ENCODE measurements around the gene CMC4.
A peak's percentile ranks its signal among the peaks of the same experiment; 100 is the strongest.

The CMC4 gene

GRCh38 chrX:155055494-155055893 lies 15.4 kb downstream of the CMC4 start:
- FAIRE-seq: peak; percentile 9
- no peak for DNase-seq (ENCODE audit: extremely low spot score, insufficient read length, low read depth)

- no peak for FAIRE-seq
Measured at GRCh38 chrX:155054255-155054654, 16.7 kb downstream of the CMC4 start.

GRCh38 chrX:155053656-155054055 lies 17.3 kb downstream of the CMC4 start:
- DNase-seq (ENCODE audit: extremely low spot score, insufficient read length, low read depth) (no peak), FAIRE-seq (no peak)

More at GRCh38 chrX:155054255-155054654, 16.7 kb downstream of the CMC4 start:
- DNase-seq (ENCODE audit: extremely low spot score, insufficient read length, low read depth): no peak

GRCh38 chrX:155052738-155053498 lies 18.0 kb downstream of the CMC4 start:
- no peak for DNase-seq (ENCODE audit: extremely low spot score, insufficient read length, low read depth)

GRCh38 chrX:155048977-155049619 lies 21.8 kb downstream of the CMC4 start:
- no peak for DNase-seq (ENCODE audit: extremely low spot score, insufficient read length, low read depth)
- peak; percentile 5 for FAIRE-seq

More at GRCh38 chrX:155052738-155053498, 18.0 kb downstream of the CMC4 start:
- FAIRE-seq: no peak

- no peak for FAIRE-seq
Measured at GRCh38 chrX:155046811-155047528, 24.0 kb downstream of the CMC4 start.

GRCh38 chrX:155046129-155046810 lies 24.7 kb downstream of the CMC4 start:
- DNase-seq (ENCODE audit: extremely low spot score, insufficient read length, low read depth) (no peak), FAIRE-seq (no peak)

More at GRCh38 chrX:155046811-155047528, 24.0 kb downstream of the CMC4 start:
- no peak for DNase-seq (ENCODE audit: extremely low spot score, insufficient read length, low read depth)

GRCh38 chrX:155035688-155036087 lies 35.2 kb downstream of the CMC4 start:
- FAIRE-seq: no peak
- no peak for DNase-seq (ENCODE audit: extremely low spot score, insufficient read length, low read depth)

- FAIRE-seq (no peak), DNase-seq (ENCODE audit: extremely low spot score, insufficient read length, low read depth) (no peak)
Measured at GRCh38 chrX:155031657-155032056, 39.3 kb downstream of the CMC4 start.

GRCh38 chrX:155028877-155029291 lies 42.1 kb downstream of the CMC4 start:
- DNase-seq (ENCODE audit: extremely low spot score, insufficient read length, low read depth): no peak
- FAIRE-seq: no peak

- no peak for DNase-seq (ENCODE audit: extremely low spot score, insufficient read length, low read depth)
- peak; percentile 54 for FAIRE-seq
Measured at GRCh38 chrX:155028129-155028528, 42.8 kb downstream of the CMC4 start.

GRCh38 chrX:155027509-155028066 lies 43.3 kb downstream of the CMC4 start:
- FAIRE-seq (peak; percentile 53), DNase-seq (ENCODE audit: extremely low spot score, insufficient read length, low read depth) (no peak)

- FAIRE-seq: peak; percentile 99
- peak; percentile 71 for DNase-seq (ENCODE audit: extremely low spot score, insufficient read length, low read depth)
Measured at GRCh38 chrX:155026727-155027508, 44.0 kb downstream of the CMC4 start, which contains the start of gene FUNDC2. Gene FUNDC2 (plus strand): TSS chrX:155026844. CDS start chrX:155026939, 95 bp downstream.

- DNase-seq (ENCODE audit: extremely low spot score, insufficient read length, low read depth) (no peak), FAIRE-seq (no peak)
Measured at GRCh38 chrX:155026420-155026726, 44.6 kb downstream of the CMC4 start.

GRCh38 chrX:155023907-155024833 lies 46.8 kb downstream of the CMC4 start:
- FAIRE-seq: no peak
- DNase-seq (ENCODE audit: extremely low spot score, insufficient read length, low read depth): no peak

- FAIRE-seq (no peak), DNase-seq (ENCODE audit: extremely low spot score, insufficient read length, low read depth) (no peak)
Measured at GRCh38 chrX:155022585-155022984, 48.4 kb downstream of the CMC4 start, which contains the start of gene F8. Gene F8 (minus strand): TSS chrX:155022723. CDS start chrX:155022552, 171 bp downstream.

GRCh38 chrX:155020591-155020990 lies 50.3 kb downstream of the CMC4 start:
- DNase-seq (ENCODE audit: extremely low spot score, insufficient read length, low read depth) (no peak), FAIRE-seq (no peak)
